Sigmoid colon (tissue), 7 donors: Measurements from ENCODE around the gene SEC61B. TPM values are rescaled to one million over a fixed set of nuclear protein-coding genes. Genes with fewer than 3 reads are reported as not detected.

ENCODE experiments used
- DNase-seq: peaks from one replicate; pipeline ENCODE4 v3.0.0-alpha.2; 2019
- H3K27ac ChIP-seq, 4 donors: fragments of 200-600 bp; sonication (generic); one replicate each; pipeline ENCODE4 v1.5.1; 2016 to 2019; ENCODE audit warnings: mild to moderate bottlenecking in 1 of 4
- H3K27me3 ChIP-seq, 3 donors: fragments of 200-600 bp; sonication (generic); one replicate each; pipeline ENCODE4 v1.5.1; 2019; ENCODE audit warnings: mild to moderate bottlenecking in 1 of 3
- H3K36me3 ChIP-seq, 4 donors: fragments of 200-600 bp; sonication (generic); one replicate each; pipeline ENCODE4 v1.5.1; 2016 to 2019
- H3K4me1 ChIP-seq, 4 donors: fragments of 200-600 bp; sonication (generic); one replicate each; pipeline ENCODE4 v1.5.1; 2017 to 2019
- H3K4me3 ChIP-seq, 4 donors: fragments of 200-600 bp; sonication (generic); one replicate each; pipeline ENCODE4 v1.5.1; 2017 to 2019; ENCODE audit warnings: mild to moderate bottlenecking in 2 of 4, moderate library complexity in 1 of 4
- H3K9me3 ChIP-seq, 4 donors: fragments of 200-600 bp in 3 of 4; sonication (generic) in 3 of 4; one replicate each; pipeline versions ENCODE4 v1.5.1 to v1.6.1; 2013 to 2019
- EP300 ChIP-seq, 4 donors: sonication (generic); formaldehyde crosslinking; IDR thresholded peaks; one replicate each; pipeline ENCODE4 v1.6.1; 2017; ENCODE audit warnings: antibody characterized with exemption in 4 of 4
- POLR2A ChIP-seq, 2 donors: fragments of 450-650 bp; IDR thresholded peaks; one replicate each; pipeline ENCODE4 v1.6.1; 2016; ENCODE audit warnings: antibody characterized with exemption in 2 of 2, mild to moderate bottlenecking in 2 of 2, moderate library complexity in 2 of 2
- POLR2AphosphoS5 ChIP-seq, 4 donors: sonication (generic); formaldehyde crosslinking; IDR thresholded peaks; one replicate each; pipeline ENCODE4 v1.6.1; 2017; ENCODE audit warnings: antibody characterized with exemption in 4 of 4
- WGBS, 2 donors: extraction: QIAGEN DNeasy Blood & Tissue Kit; methylation state at CpG; one replicate each; pipeline ENCODE4 v1.1.7; 2013; 5-methylcytosine and 5-hydroxymethylcytosine counted together
- intact Hi-C: fragments of 100-400 bp; cut with DNase I; formaldehyde crosslinking; loops from one replicate; pipeline ENCODE4 v1.15.1; 2023
- polyA plus RNA-seq, 3 donors: library from polyadenylated mRNA; stranded (reverse); fragments of 200-250 nt; gene quantifications; one replicate each; pipeline ENCODE4 v1.2.3, GENCODE V29; 2013
- total RNA-seq, 4 donors: library from RNA; depleted of rRNA; stranded (reverse); fragments of >200 nt; gene quantifications; one replicate each; pipeline ENCODE4 v1.1.0, GENCODE V29; 2016
- TF ChIP-seq, protein P1 (sequence below), 4 experiments: fragments of 450-650 bp in 3 of 4; fragments of 200-600 bp in 1 of 4; IDR thresholded peaks; one replicate each; pipeline ENCODE4 v1.5.1; 2016 to 2019; ENCODE audit warnings: antibody characterized with exemption in 4 of 4, mild to moderate bottlenecking in 3 of 4, moderate library complexity in 2 of 4
- donor health status: healthy with polysubstance abuse.
- donor health status: Bipolar disorder and iron deficiency.
- donor health status: healthy.

Gene SEC61B
- total and polyA plus RNA-seq, 7 donors: 37.1 to 343 (median 70.3) TPM

DNA sequence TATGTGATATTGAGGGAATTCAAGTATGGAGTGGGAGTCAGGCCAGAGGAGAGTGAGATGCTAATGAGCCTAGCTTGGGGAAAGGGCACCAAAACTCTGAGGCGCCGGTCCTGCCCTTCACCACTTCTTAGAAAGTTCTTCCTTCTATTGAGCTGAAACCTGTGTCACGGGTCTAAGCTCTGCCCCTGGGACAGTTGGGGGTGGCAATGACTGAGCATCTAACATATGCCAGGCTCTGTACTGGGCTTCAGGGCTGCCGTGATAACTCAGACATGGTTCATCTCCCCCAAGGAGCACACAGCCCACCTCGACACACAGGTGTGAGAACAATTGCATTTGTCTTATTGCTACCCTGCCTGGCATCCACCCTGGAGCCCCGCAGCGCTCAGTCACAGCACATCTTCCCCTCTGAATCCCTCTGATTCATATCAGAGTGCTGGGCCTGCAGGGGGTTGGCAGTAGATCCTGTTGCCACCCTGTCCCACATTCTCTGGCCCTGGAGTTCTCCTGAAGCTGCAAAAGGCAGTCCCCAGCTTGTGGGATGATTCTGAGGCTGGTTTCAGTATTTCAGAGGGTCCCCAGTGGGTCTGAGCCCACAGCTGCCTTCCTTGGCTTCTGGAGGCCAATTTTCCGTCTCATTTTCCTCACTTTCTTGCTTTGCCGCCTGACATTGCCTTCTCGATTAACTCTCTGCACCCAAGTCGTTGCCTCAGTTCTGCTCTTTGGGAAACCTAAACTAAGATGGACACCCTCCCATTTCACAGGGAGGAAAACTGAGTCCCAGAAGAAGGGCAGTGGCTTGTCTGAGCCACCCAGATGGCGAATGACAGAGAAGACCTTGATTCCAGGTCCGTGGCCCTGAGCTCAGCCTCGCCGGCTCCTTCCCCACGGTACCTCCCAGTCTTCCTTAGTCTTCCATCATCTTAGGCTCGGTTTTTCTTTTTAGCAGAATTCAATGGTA lies 42.9 kb upstream of the SEC61B start:
- Histone ChIP-seq H3K9me3 (no peaks in the 10 kb centered on the region), H3K4me1 (no peaks in the 10 kb centered on the region), H3K27ac (no peak overlapping the region), H3K27me3 (no peaks in the 10 kb centered on the region), H3K36me3 (no peaks in the 10 kb centered on the region), H3K4me3 (no peak overlapping the region)
- WGBS, 2 donors: 90 to 94% methylated on average over 17 of the region's 17 CpGs
- TF ChIP-seq, protein P1, sequence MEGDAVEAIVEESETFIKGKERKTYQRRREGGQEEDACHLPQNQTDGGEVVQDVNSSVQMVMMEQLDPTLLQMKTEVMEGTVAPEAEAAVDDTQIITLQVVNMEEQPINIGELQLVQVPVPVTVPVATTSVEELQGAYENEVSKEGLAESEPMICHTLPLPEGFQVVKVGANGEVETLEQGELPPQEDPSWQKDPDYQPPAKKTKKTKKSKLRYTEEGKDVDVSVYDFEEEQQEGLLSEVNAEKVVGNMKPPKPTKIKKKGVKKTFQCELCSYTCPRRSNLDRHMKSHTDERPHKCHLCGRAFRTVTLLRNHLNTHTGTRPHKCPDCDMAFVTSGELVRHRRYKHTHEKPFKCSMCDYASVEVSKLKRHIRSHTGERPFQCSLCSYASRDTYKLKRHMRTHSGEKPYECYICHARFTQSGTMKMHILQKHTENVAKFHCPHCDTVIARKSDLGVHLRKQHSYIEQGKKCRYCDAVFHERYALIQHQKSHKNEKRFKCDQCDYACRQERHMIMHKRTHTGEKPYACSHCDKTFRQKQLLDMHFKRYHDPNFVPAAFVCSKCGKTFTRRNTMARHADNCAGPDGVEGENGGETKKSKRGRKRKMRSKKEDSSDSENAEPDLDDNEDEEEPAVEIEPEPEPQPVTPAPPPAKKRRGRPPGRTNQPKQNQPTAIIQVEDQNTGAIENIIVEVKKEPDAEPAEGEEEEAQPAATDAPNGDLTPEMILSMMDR (IDR thresholded peaks at IDR 0.05): no peak
- TF ChIP-seq POLR2A (IDR thresholded peaks at IDR 0.05) (no peak), EP300 (IDR thresholded peaks at IDR 0.05) (no peak), POLR2AphosphoS5 (IDR thresholded peaks at IDR 0.05) (no peak)
- intact Hi-C loops: no loop called here
- no peak for DNase-seq

DNA sequence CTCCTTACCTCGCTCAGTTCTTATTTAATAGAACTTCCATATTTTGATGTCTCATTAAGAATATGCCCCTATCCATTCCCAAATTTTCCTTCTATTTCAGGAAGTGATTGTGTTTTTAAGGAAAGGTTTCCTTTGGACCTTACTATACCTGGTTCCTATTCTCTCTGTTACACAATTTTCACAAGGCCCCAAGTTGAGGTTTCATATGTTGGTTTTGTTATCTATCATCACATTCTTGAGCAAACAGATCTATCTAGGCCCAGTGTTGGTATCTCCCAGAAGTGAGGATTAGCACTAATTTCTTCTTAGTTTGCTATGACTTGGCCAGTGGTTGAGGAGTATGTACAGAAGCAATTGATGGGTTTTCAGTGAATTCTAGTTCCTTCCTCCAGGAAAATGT lies 41.9 kb upstream of the SEC61B start:
- H3K27ac ChIP-seq: no peak overlapping the region
- H3K27me3 ChIP-seq: no peaks in the 10 kb centered on the region
- no peaks in the 10 kb centered on the region for H3K36me3 ChIP-seq
- H3K9me3 ChIP-seq: no peaks in the 10 kb centered on the region
- intact Hi-C loops: loop anchor here (5.0 to 10.0 kb wide), 2 partner anchors 1035 to 1417 kb away; no protein-coding TSS in a partner anchor
- TF ChIP-seq POLR2AphosphoS5 (IDR thresholded peaks at IDR 0.05): no peak
- DNase-seq: no peak
- 97 to 98% methylated on average over 1 of the region's 1 CpG for WGBS, 2 donors
- peaks cover 0 to 8% (median 7%) of the 10 kb centered on the region in 4 donors for H3K4me1 ChIP-seq
- H3K4me3 ChIP-seq: no peak overlapping the region

DNA sequence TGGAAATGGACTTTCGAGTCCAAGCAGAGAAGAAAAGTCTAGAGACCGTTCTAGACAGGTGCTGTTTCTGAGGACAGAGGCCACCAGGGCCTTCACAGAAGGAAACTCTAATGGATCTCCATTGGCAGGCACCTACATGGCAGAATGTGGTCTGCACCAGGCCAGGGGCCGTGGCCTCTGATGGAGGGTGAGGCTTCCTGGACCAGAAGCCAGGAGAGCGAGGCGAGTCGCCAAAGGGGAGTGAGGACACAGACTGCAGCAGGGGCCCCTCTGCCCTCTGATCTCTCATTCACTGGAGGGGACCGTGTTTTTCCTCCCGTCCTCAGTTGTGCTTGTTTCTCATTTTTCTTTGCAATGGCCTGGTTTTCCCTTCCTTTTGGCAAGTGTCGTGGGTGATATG lies 41.4 kb upstream of the SEC61B start:
- Histone ChIP-seq H3K9me3 (no peaks in the 10 kb centered on the region), H3K36me3 (no peaks in the 10 kb centered on the region), H3K27ac (no peak overlapping the region), H3K4me1 (peaks cover 0 to 8% (median 7%) of the 10 kb centered on the region in 4 donors), H3K4me3 (no peak overlapping the region), H3K27me3 (no peaks in the 10 kb centered on the region)
- TF ChIP-seq POLR2A (IDR thresholded peaks at IDR 0.05) (no peak), POLR2AphosphoS5 (IDR thresholded peaks at IDR 0.05) (no peak), EP300 (IDR thresholded peaks at IDR 0.05) (no peak)
- TF ChIP-seq, protein P1 (IDR thresholded peaks at IDR 0.05): no peak
- DNase-seq: no peak
- WGBS, 2 donors: 85 to 92% methylated on average over 9 of the region's 9 CpGs
- intact Hi-C loops: loop anchor here (5.0 to 10.0 kb wide), 2 partner anchors 1034 to 1417 kb away; no protein-coding TSS in a partner anchor

DNA sequence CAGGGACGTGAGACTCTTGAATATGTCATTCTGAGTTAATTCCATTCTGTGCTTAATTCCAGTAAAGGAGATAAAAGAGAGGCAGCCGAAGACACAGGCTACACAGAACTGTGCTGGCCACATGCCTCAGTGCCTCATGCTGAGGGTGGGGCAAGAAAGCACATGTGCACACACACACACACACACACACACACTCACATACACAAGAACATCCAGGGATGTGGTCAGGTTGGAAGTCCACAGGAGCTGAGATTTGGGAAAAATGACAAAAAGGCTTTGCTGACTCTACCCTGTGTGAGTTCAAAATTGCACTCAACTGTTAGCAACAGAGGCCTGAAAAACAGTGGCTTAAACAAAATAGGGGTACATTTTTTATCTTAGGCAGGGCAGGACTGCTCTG lies 40.9 kb upstream of the SEC61B start:
- DNase-seq: no peak
- Histone ChIP-seq H3K36me3 (no peaks in the 10 kb centered on the region), H3K9me3 (no peaks in the 10 kb centered on the region), H3K4me1 (peaks cover 0 to 8% (median 7%) of the 10 kb centered on the region in 4 donors), H3K27ac (no peak overlapping the region), H3K27me3 (no peaks in the 10 kb centered on the region), H3K4me3 (no peak overlapping the region)
- TF ChIP-seq POLR2A (IDR thresholded peaks at IDR 0.05): no peak
- TF ChIP-seq, protein P1 (IDR thresholded peaks at IDR 0.05): no peak
- no peak for TF ChIP-seq POLR2AphosphoS5 (IDR thresholded peaks at IDR 0.05)
- intact Hi-C loops: loop anchor here (5.0 to 10.0 kb wide), 2 partner anchors 1034 to 1416 kb away; no protein-coding TSS in a partner anchor
- 81 to 82% methylated on average over 2 of the region's 2 CpGs for WGBS, 2 donors

DNA sequence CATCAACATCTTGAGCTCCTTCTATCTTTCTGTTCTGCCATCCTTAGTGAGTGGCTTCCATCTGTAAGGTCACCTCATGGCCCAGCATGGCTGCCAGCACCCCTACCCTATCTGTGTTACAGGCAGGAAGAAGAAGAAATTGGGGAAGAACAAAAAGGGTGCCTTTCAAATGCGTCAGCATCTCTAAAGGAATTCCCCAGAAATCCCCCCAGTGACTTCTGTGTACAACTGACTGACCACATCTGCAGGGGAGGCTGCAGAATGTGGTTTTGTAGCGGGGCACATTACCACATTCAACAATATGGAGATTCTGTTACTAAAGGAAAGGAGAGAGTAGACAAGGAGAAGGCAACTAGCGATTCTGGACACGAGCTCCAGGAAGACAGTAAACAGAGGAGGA lies 40.5 kb upstream of the SEC61B start:
- peaks cover 0 to 8% (median 7%) of the 10 kb centered on the region in 4 donors for H3K4me1 ChIP-seq
- intact Hi-C loops: loop anchor here (5.0 to 10.0 kb wide), 2 partner anchors 1033 to 1416 kb away; no protein-coding TSS in a partner anchor
- no peaks in the 10 kb centered on the region for H3K9me3 ChIP-seq
- TF ChIP-seq, protein P1 (IDR thresholded peaks at IDR 0.05): no peak
- TF ChIP-seq POLR2AphosphoS5 (IDR thresholded peaks at IDR 0.05) (no peak), EP300 (IDR thresholded peaks at IDR 0.05) (no peak), POLR2A (IDR thresholded peaks at IDR 0.05) (no peak)
- 47 to 77% methylated on average over 4 of the region's 4 CpGs for WGBS, 2 donors
- no peaks in the 10 kb centered on the region for H3K36me3 ChIP-seq
- H3K27ac ChIP-seq: no peak overlapping the region
- H3K27me3 ChIP-seq: no peaks in the 10 kb centered on the region
- H3K4me3 ChIP-seq: no peak overlapping the region
- no peak for DNase-seq
